Osteocyte (in vitro differentiated cells): ENCODE measurements around the gene TAF1B. TPM values are rescaled to one million over a fixed set of nuclear protein-coding genes. Genes with fewer than 3 reads are reported as not detected.

Source experiments
- DNase-seq: peaks from one replicate; pipeline ENCODE4 v3.0.0; 2021; ENCODE audit warnings: mixed read lengths; ENCODE audit not compliant: unreplicated experiment; ENCODE audit errors: extremely low spot score
- H3K27ac Mint-ChIP-seq: one replicate; pipeline ENCODE4 v1.8.0; 2021; ENCODE audit warnings: mild to moderate bottlenecking, mixed read lengths; ENCODE audit not compliant: unreplicated experiment
- H3K27me3 Mint-ChIP-seq: one replicate; pipeline ENCODE4 v1.8.0; 2021; ENCODE audit warnings: mixed read lengths; ENCODE audit not compliant: unreplicated experiment
- H3K36me3 Mint-ChIP-seq: one replicate; pipeline ENCODE4 v1.8.0; 2021; ENCODE audit warnings: mixed read lengths; ENCODE audit not compliant: unreplicated experiment
- H3K4me1 Mint-ChIP-seq: one replicate; pipeline ENCODE4 v1.8.0; 2021; ENCODE audit warnings: mixed read lengths; ENCODE audit not compliant: unreplicated experiment
- H3K4me3 Mint-ChIP-seq: one replicate; pipeline ENCODE4 v1.8.0; 2021; ENCODE audit warnings: mild to moderate bottlenecking, moderate library complexity, mixed read lengths; ENCODE audit not compliant: unreplicated experiment
- H3K9me3 Mint-ChIP-seq: one replicate; pipeline ENCODE4 v1.8.0; 2021; ENCODE audit warnings: mixed read lengths; ENCODE audit not compliant: unreplicated experiment
- CTCF ChIP-seq: fragments of 200-600 bp; sonication (generic); IDR thresholded peaks from 2 replicates; pipeline ENCODE4 v1.5.0; 2021; ENCODE audit warnings: antibody characterized with exemption, mild to moderate bottlenecking, moderate library complexity
- total RNA-seq: library from RNA; stranded (reverse); gene quantifications from 2 replicates; pipeline ENCODE4 v1.2.1, GENCODE V29; 2021

Gene TAF1B
- total RNA-seq, 1 donor from 2014 or later: 23.0 TPM

GRCh38 chr2:9885036-9885684 lies 41.9 kb downstream of the TAF1B start:
- H3K27me3 Mint-ChIP-seq: no peaks in the 10 kb centered on the region
- peaks cover 17% of the 10 kb centered on the region for H3K4me1 Mint-ChIP-seq
- peaks cover 26% of the 10 kb centered on the region for H3K36me3 Mint-ChIP-seq
- no peak overlapping the region for H3K27ac Mint-ChIP-seq
- DNase-seq: no peak
- H3K9me3 Mint-ChIP-seq: peaks cover 19% of the 10 kb centered on the region
- H3K4me3 Mint-ChIP-seq: no peak overlapping the region
- TF ChIP-seq CTCF: no peak

- Mint-ChIP-seq H3K27me3 (no peaks in the 10 kb centered on the region), H3K4me3 (no peak overlapping the region), H3K36me3 (peaks cover 31% of the 10 kb centered on the region), H3K4me1 (peaks cover 20% of the 10 kb centered on the region), H3K27ac (no peak overlapping the region), H3K9me3 (peaks cover 19% of the 10 kb centered on the region)
- no peak for DNase-seq
- TF ChIP-seq CTCF: no peak
Observed at GRCh38 chr2:9887513-9887912, 44.2 kb downstream of the TAF1B start.

- TF ChIP-seq CTCF: no peak
- Mint-ChIP-seq H3K36me3 (peaks cover 31% of the 10 kb centered on the region), H3K27ac (peak overlapping the region; percentile 3), H3K9me3 (peaks cover 19% of the 10 kb centered on the region), H3K27me3 (no peaks in the 10 kb centered on the region), H3K4me3 (no peak overlapping the region), H3K4me1 (peaks cover 19% of the 10 kb centered on the region)
- DNase-seq: no peak
Observed at GRCh38 chr2:9889812-9890261, 46.6 kb downstream of the TAF1B start.

GRCh38 chr2:9892236-9892635 lies 49.0 kb downstream of the TAF1B start:
- peaks cover 32% of the 10 kb centered on the region for H3K4me1 Mint-ChIP-seq
- no peak for TF ChIP-seq CTCF
- peaks cover 17% of the 10 kb centered on the region for H3K9me3 Mint-ChIP-seq
- DNase-seq: no peak
- H3K27me3 Mint-ChIP-seq: no peaks in the 10 kb centered on the region
- no peak overlapping the region for H3K27ac Mint-ChIP-seq
- H3K36me3 Mint-ChIP-seq: peaks cover 23% of the 10 kb centered on the region
- no peak overlapping the region for H3K4me3 Mint-ChIP-seq

GRCh38 chr2:9895669-9896590 lies 52.7 kb downstream of the TAF1B start:
- H3K4me1 Mint-ChIP-seq: peaks cover 39% of the 10 kb centered on the region
- no peak overlapping the region for H3K4me3 Mint-ChIP-seq
- H3K27ac Mint-ChIP-seq: peak overlapping the region; percentile 90
- DNase-seq: no peak
- H3K9me3 Mint-ChIP-seq: no peaks in the 10 kb centered on the region
- no peak for TF ChIP-seq CTCF
- H3K36me3 Mint-ChIP-seq: peaks cover 4% of the 10 kb centered on the region
- H3K27me3 Mint-ChIP-seq: no peaks in the 10 kb centered on the region
